GM19193 (cell line): ENCODE measurements around the gene CPAMD8.

Experiments used
- POLR2A ChIP-seq: IDR thresholded peaks from 4 replicates; pipeline ENCODE4 v1.6.1; 2011; ENCODE audit not compliant: insufficient read depth, insufficient read length; ENCODE audit errors: extremely low read depth

CPAMD8 gene

GRCh38 chr19:16885166-16885565, 141.4 kb downstream of the CPAMD8 start:
- TF ChIP-seq POLR2A: no peak

GRCh38 chr19:16883522-16883921, 143.1 kb downstream of the CPAMD8 start:
- no peak for TF ChIP-seq POLR2A

- no peak for TF ChIP-seq POLR2A
Observed at GRCh38 chr19:16882146-16882545, 144.5 kb downstream of the CPAMD8 start.

GRCh38 chr19:16880884-16881554, 145.6 kb downstream of the CPAMD8 start:
- no peak for TF ChIP-seq POLR2A

- TF ChIP-seq POLR2A: no peak
Observed at GRCh38 chr19:16878181-16878965, 148.2 kb downstream of the CPAMD8 start.

- no peak for TF ChIP-seq POLR2A
Observed at GRCh38 chr19:16877581-16877980, 149.0 kb downstream of the CPAMD8 start.

- no peak for TF ChIP-seq POLR2A
Observed at GRCh38 chr19:16876904-16877361, 149.7 kb downstream of the CPAMD8 start.

GRCh38 chr19:16875584-16876555, 150.7 kb downstream of the CPAMD8 start:
- TF ChIP-seq POLR2A: no peak

GRCh38 chr19:16874250-16874977, 152.2 kb downstream of the CPAMD8 start:
- TF ChIP-seq POLR2A: no peak

GRCh38 chr19:16873594-16873993, 153.0 kb downstream of the CPAMD8 start:
- no peak for TF ChIP-seq POLR2A

GRCh38 chr19:16872728-16873127, 153.9 kb downstream of the CPAMD8 start:
- no peak for TF ChIP-seq POLR2A

- no peak for TF ChIP-seq POLR2A
Observed at GRCh38 chr19:16871871-16872270, 154.7 kb downstream of the CPAMD8 start.

- no peak for TF ChIP-seq POLR2A
Observed at GRCh38 chr19:16869331-16869972, 157.2 kb downstream of the CPAMD8 start.
